K562 (cell line): Measurements from ENCODE around the gene SYTL2. TPM values are rescaled to one million over a fixed set of nuclear protein-coding genes. Genes with fewer than 3 reads are reported as not detected.

ENCODE experiments used
- ATAC-seq: fragments of 200-7000 bp; cut with Tn5 transposase; 3 replicates; pipeline ENCODE4 v1.9.1; 2020; ENCODE audit warnings: moderate library complexity
- Bru-seq: library from RNA; stranded (reverse); fragments of 400-500 nt; gene quantifications from one replicate; lab custom pipeline; 2021; lab: Mats Ljungman, UMichigan
- BruChase-seq, 2 experiments: library from RNA; stranded (reverse); fragments of 400-500 nt; gene quantifications; one replicate each; lab custom pipeline; 2021; lab: Mats Ljungman, UMichigan
- BruUV-seq: library from RNA; stranded (reverse); fragments of 400-500 nt; replicated peaks from 2 replicates; lab custom pipeline; 2021; lab: Mats Ljungman, UMichigan
- CTCF ChIA-PET: fragments of 300-600 bp; formaldehyde crosslinking; extraction: SDS; loops from one replicate; lab custom pipeline; 2021; ENCODE audit warnings: low intra/inter-chr PET ratio; lab: Yijun Ruan, JAX
- POLR2A ChIA-PET: fragments of 300-600, 350-650 bp; sonication (Branson Sonifier 250); formaldehyde crosslinking; extraction: SDS; loops from one replicate; lab custom pipeline; 2021; ENCODE audit warnings: antibody characterized with exemption, inconsistent platforms; lab: Yijun Ruan, JAX
- DNase-seq, 4 experiments: peaks; one replicate each; pipeline versions ENCODE4 v3.0.0 to v3.0.0-alpha.2; 2011 to 2018; ENCODE audit warnings: low spot score in 3 of 4, mixed read lengths in 3 of 4; ENCODE audit errors: extremely low read depth in 1 of 4
- FAIRE-seq: peaks from 2 replicates; lab custom pipeline; 2011; peaks lifted over from hg19 to GRCh38; lab: Jason Lieb, UNC
- H2AFZ ChIP-seq: 2 replicates; pipeline ENCODE4 v1.6.0; 2011; ENCODE audit warnings: low read depth, low read length, control low read depth, inconsistent platforms
- H3K27ac ChIP-seq: fragments of 200-600 bp; 3 replicates; pipeline ENCODE4 v1.8.0; 2011; ENCODE audit warnings: low read depth, mild to moderate bottlenecking, control low read depth, inconsistent platforms, low read length, moderate library complexity, mixed read lengths; ENCODE audit errors: extremely low read depth
- H3K27me3 ChIP-seq, 2 experiments: fragments of 300-600 bp in 1 of 2; 2 replicates in 1 of 2; 3 replicates in 1 of 2; pipeline versions ENCODE4 v1.6.0 to v1.8.0; 2011; ENCODE audit warnings: inconsistent platforms in 2 of 2, low read length in 2 of 2, mild to moderate bottlenecking in 1 of 2, mixed read lengths in 1 of 2, moderate library complexity in 1 of 2; ENCODE audit not compliant: control insufficient read depth in 2 of 2, insufficient read depth in 2 of 2
- H3K36me3 ChIP-seq: fragments of 300-600 bp; 3 replicates; pipeline ENCODE4 v1.8.0; 2011; ENCODE audit warnings: mild to moderate bottlenecking, low read length, inconsistent platforms; ENCODE audit not compliant: control insufficient read depth, insufficient read depth
- H3K4me1 ChIP-seq, 2 experiments: fragments of 200-600 bp in 1 of 2; replicated peaks in 1 of 2; 2 replicates in 1 of 2; 3 replicates in 1 of 2; pipeline versions ENCODE4 v1.5.1 to v1.8.0; 2011; ENCODE audit warnings: inconsistent platforms in 2 of 2, low read length in 2 of 2, mild to moderate bottlenecking in 1 of 2, mixed read lengths in 1 of 2, moderate library complexity in 1 of 2; ENCODE audit not compliant: control insufficient read depth in 2 of 2, insufficient read depth in 2 of 2
- H3K4me2 ChIP-seq: 2 replicates; pipeline ENCODE4 v1.6.1; 2011; ENCODE audit warnings: low read length, control low read depth, inconsistent platforms, mixed read lengths; ENCODE audit not compliant: insufficient read depth
- H3K4me3 ChIP-seq: fragments of 200-600 bp; sonication (generic), shearing (Covaris generic); 2 replicates; pipeline ENCODE4 v1.5.1; 2016; ENCODE audit warnings: control low read depth, inconsistent platforms
- H3K79me2 ChIP-seq: fragments of 200-600 bp; 3 replicates; pipeline ENCODE4 v1.8.0; 2011; ENCODE audit warnings: low read length, inconsistent platforms; ENCODE audit not compliant: control insufficient read depth, insufficient read depth
- H3K9ac ChIP-seq, 2 experiments: 2 replicates each; pipeline versions ENCODE4 v1.6.0 to v1.6.1; 2011; ENCODE audit warnings: low read depth in 2 of 2, low read length in 2 of 2, control low read depth in 1 of 2, inconsistent platforms in 1 of 2, mild to moderate bottlenecking in 1 of 2, mixed read lengths in 1 of 2; ENCODE audit not compliant: insufficient read depth in 1 of 2
- H3K9me1 ChIP-seq: one replicate; pipeline ENCODE4 v1.6.0; 2011; ENCODE audit warnings: inconsistent platforms, mild to moderate bottlenecking, low read length, moderate library complexity; ENCODE audit not compliant: control insufficient read depth, insufficient read depth
- H3K9me3 ChIP-seq: replicated peaks from 2 replicates; pipeline ENCODE4 v1.5.1; 2011; ENCODE audit warnings: low read depth, low read length, inconsistent platforms; ENCODE audit not compliant: control insufficient read depth, insufficient read depth
- H4K20me1 ChIP-seq: replicated peaks from 2 replicates; pipeline ENCODE4 v1.6.1; 2011; ENCODE audit warnings: low read length, inconsistent platforms, mixed read lengths; ENCODE audit not compliant: control insufficient read depth, insufficient read depth
- CXXC5 ChIP-seq: fragments of 250-450 bp; sonication (Bioruptor Pico); IDR thresholded peaks from 2 replicates; pipeline ENCODE4 v1.8.0; 2022; ENCODE audit warnings: inconsistent platforms, mild to moderate bottlenecking, moderate library complexity
- E2F6 ChIP-seq, 2 experiments: IDR thresholded peaks; 2 replicates each; pipeline ENCODE4 v1.6.1; 2011; ENCODE audit warnings: borderline replicate concordance in 1 of 2, control low read depth in 1 of 2, low read depth in 1 of 2, low read length in 1 of 2, mild to moderate bottlenecking in 1 of 2, mixed read lengths in 1 of 2, moderate library complexity in 1 of 2; ENCODE audit not compliant: insufficient read depth in 1 of 2, insufficient read length in 1 of 2, poor library complexity in 1 of 2, severe bottlenecking in 1 of 2; ENCODE audit errors: extremely low read depth in 1 of 2
- L3MBTL2 ChIP-seq: fragments of 450-650 bp; IDR thresholded peaks from 2 replicates; pipeline ENCODE4 v1.6.1; 2016; ENCODE audit warnings: mild to moderate bottlenecking, moderate library complexity
- MAZ ChIP-seq, 2 experiments: fragments of 450-650 bp in 1 of 2; sonication (generic) in 1 of 2; formaldehyde crosslinking; IDR thresholded peaks in 1 of 2; conservative IDR thresholded peaks in 1 of 2; 2 replicates each; pipeline versions ENCODE4 v1.4.0 to v1.5.0; 2020; ENCODE audit warnings: mild to moderate bottlenecking in 1 of 2, missing genetic modification reagents in 1 of 2
- NRF1 ChIP-seq, 2 experiments: fragments of 450-650 bp; IDR thresholded peaks in 1 of 2; conservative IDR thresholded peaks in 1 of 2; 2 replicates each; pipeline ENCODE4 v1.6.1; 2014; ENCODE audit warnings: mild to moderate bottlenecking in 2 of 2
- RB1 ChIP-seq: fragments of 450-650 bp; IDR thresholded peaks from 2 replicates; pipeline ENCODE4 v1.6.1; 2017; ENCODE audit warnings: low read depth, mild to moderate bottlenecking
- RUNX1 ChIP-seq: sonication (generic); IDR thresholded peaks from 2 replicates; pipeline ENCODE4 v1.6.1; 2016; ENCODE audit warnings: antibody characterized with exemption, low read depth
- SP1 ChIP-seq: sonication (generic); formaldehyde crosslinking; IDR thresholded peaks from 2 replicates; pipeline ENCODE4 v1.8.1; 2022; ENCODE audit warnings: mild to moderate bottlenecking, missing genetic modification reagents
- U2AF2 ChIP-seq: fragments of 200-400 bp; formaldehyde crosslinking; optimal IDR thresholded peaks from 2 replicates; pipeline ENCODE3; 2017; ENCODE audit warnings: low read depth, mild to moderate bottlenecking, low read length
- ZNF316 ChIP-seq: fragments of 450-650 bp; IDR thresholded peaks from 2 replicates; pipeline ENCODE4 v1.6.1; 2016
- ZNF324 ChIP-seq: fragments of 250-450 bp; sonication (Bioruptor Pico); IDR thresholded peaks from 2 replicates; pipeline ENCODE4 v1.4.0; 2020; ENCODE audit warnings: mild to moderate bottlenecking
- ZNF511 ChIP-seq: sonication (generic); formaldehyde crosslinking; IDR thresholded peaks from 2 replicates; pipeline ENCODE4 v1.8.0; 2022; ENCODE audit warnings: mild to moderate bottlenecking, missing genetic modification reagents
- WGBS: fragments of 100-300 bp; shearing (Covaris generic); methylation state at CpG from one replicate; pipeline ENCODE4 v1.1.6; 2016; ENCODE audit warnings: low coverage, mixed read lengths; ENCODE audit not compliant: insufficient coverage; ENCODE audit errors: missing lambda C conversion rate; 5-methylcytosine and 5-hydroxymethylcytosine counted together
- in situ Hi-C: fragments of 300-500 bp; cut with MboI; formaldehyde crosslinking; loops from 4 replicates; pipeline ENCODE4 v1.15.0; 2018; ENCODE audit warnings: inconsistent platforms, mixed read lengths
- intact Hi-C: fragments of 100-400 bp; cut with micrococcal nuclease; formaldehyde crosslinking; loops from 2 replicates; pipeline ENCODE4 v1.14.2; 2022
- long read RNA-seq, 3 experiments: library from polyadenylated mRNA in 2 of 3; library from RNA in 1 of 3; unstranded in 2 of 3; stranded (forward) in 1 of 3; transcript quantifications; one replicate each; pipeline ENCODE4 v2.0.0, GENCODE V29; 2019 to 2022
- polyA minus RNA-seq, 3 experiments: library from RNA; depleted of rRNA, polyadenylated mRNA; stranded (reverse); fragments of >200 nt; gene quantifications; 2 replicates each; pipeline ENCODE4 v1.2.3, GENCODE V29; 2011
- polyA plus RNA-seq, 8 experiments: library from polyadenylated mRNA; depleted of rRNA in 4 of 8; stranded (reverse) in 5 of 8; unstranded in 3 of 8; fragments of >200 nt; fragmentation: Nextera tagmentation in 2 of 8; fragmentation: Illumina TruSeq in 1 of 8; extraction: Ambion mirVana in 2 of 8; extraction: Trizol in 1 of 8; gene quantifications; 2 replicates each; pipeline versions ENCODE4 v1.2.1 to v1.2.3, GENCODE V29; 2011 to 2014; ENCODE audit warnings: inconsistent platforms in 1 of 8, missing spikeins in 1 of 8
- total RNA-seq, 7 experiments: library from RNA; depleted of rRNA in 6 of 7; stranded (reverse); fragments of >200 nt in 6 of 7; fragmentation: Illumina TruSeq in 2 of 7; extraction: Trizol in 2 of 7; gene quantifications; 2 replicates each; pipeline versions ENCODE4 v1.2.1 to v1.2.3, GENCODE V29; 2011 to 2021; ENCODE audit warnings: low replicate concordance in 1 of 7

SYTL2 gene
- total RNA-seq (2011; cell fraction: chromatin; rRNA removed; ENCODE audit: low replicate concordance): 0.37 and 0.46 TPM in 2 replicates
- total RNA-seq (2011; cell fraction: nucleolus; rRNA removed): 0.79 TPM in 1 of 2 replicates, not detected in the other
- total RNA-seq (2011; cell fraction: nucleoplasm; rRNA removed): 0.66 and 1.2 TPM in 2 replicates
- total RNA-seq (2014; rRNA removed) (0.05 and 0.33 TPM in 2 replicates), total RNA-seq (2014; rRNA removed; fragmentation: Illumina TruSeq; extraction: Trizol) (0.26 and 0.55 TPM in 2 replicates), total RNA-seq (2015; rRNA removed; fragmentation: Illumina TruSeq; extraction: Trizol) (0.30 and 0.43 TPM in 2 replicates), total RNA-seq (2021) (0.35 and 0.36 TPM in 2 replicates), polyA plus RNA-seq (2011; rRNA removed) (0.38 and 0.57 TPM in 2 replicates), polyA plus RNA-seq (2014; fragmentation: Illumina TruSeq; extraction: Trizol) (0.17 and 0.42 TPM in 2 replicates), polyA plus RNA-seq (2014; fragmentation: Nextera tagmentation; extraction: Ambion mirVana) (under 1 TPM; 0.06 to 0.07 TPM), polyA plus RNA-seq (2014; rRNA removed) (0.13 and 0.19 TPM in 2 replicates), polyA minus RNA-seq (2011; rRNA and poly(A)+ RNA removed) (0.42 and 0.60 TPM in 2 replicates), Bru-seq, nascent RNA (percentile 23 among the genes with signal in this experiment), BruChase-seq, experiment 1, labeled RNA remaining after a 2-hour chase (percentile 34 among the genes with signal in this experiment), BruChase-seq, experiment 2, labeled RNA remaining after a 6-hour chase (percentile 39 among the genes with signal in this experiment)
- polyA plus RNA-seq (2011; cell fraction: cytosol; rRNA removed): 0.04 TPM in 2 replicates
- 0.67 and 0.91 TPM in 2 replicates for polyA plus RNA-seq (2011; cell fraction: nucleus; rRNA removed)
- polyA plus RNA-seq (2012): 0.30 and 0.36 TPM in 2 replicates
- not detected in 2 replicates for polyA minus RNA-seq (2011; cell fraction: cytosol; rRNA and poly(A)+ RNA removed)
- 0.40 and 1.1 TPM in 2 replicates for polyA minus RNA-seq (2011; cell fraction: nucleus; rRNA and poly(A)+ RNA removed)
- long read RNA-seq, experiment 1: 0 reads
- long read RNA-seq, experiment 2: 0 reads
- long read RNA-seq, experiment 3: 0 reads

- DNase-seq (peak; percentile 57 to 85 (median 82)), ATAC-seq (peak; percentile 97), FAIRE-seq (no peak)
- Histone ChIP-seq H3K27ac (no peak within 1 kb of the TSS), H3K9me1 (no peaks in the 10 kb centered on the region), H3K4me2 (peak within 1 kb of the TSS; percentile 57), H3K9me3 (no peaks in the 10 kb centered on the region), H3K4me3 (peak within 1 kb of the TSS; percentile 25; the same call in 1 of the 2 replicates), H3K36me3 (no peaks in the 10 kb centered on the region), H3K79me2 (no peaks in the 10 kb centered on the region), H3K9ac (peak within 1 kb of the TSS in 1 of 2 experiments; percentile 83; a peak in 2 of 4 replicates), H4K20me1 (no peaks in the 10 kb centered on the region), H2AFZ (peak within 1 kb of the TSS; percentile 79), H3K4me1 (peaks cover 9 to 10% of the 10 kb centered on the region in 2 experiments; a peak in 3 of 5 replicates), H3K27me3 (peaks cover 19 to 33% of the 10 kb centered on the region in 2 experiments)
- ChIA-PET CTCF (no interaction called here), POLR2A (interaction anchor here (0.8 kb wide), 1 partner anchor 20 kb away, joined by 3 read pairs; no protein-coding TSS in a partner anchor)
- in situ Hi-C loops (no loop called here), intact Hi-C loops (no loop called here)
- WGBS: 12% methylated on average over 40 of the region's 72 CpGs
- BruUV-seq: no TSS peak
- TF ChIP-seq ZNF324 (CRISPR knock-in tag): no peak
- TF ChIP-seq SP1 (CRISPR knock-in tag): no peak
- TF ChIP-seq E2F6 (IDR thresholded peaks at IDR 0.05; ENCODE audit: borderline replicate concordance in 1 of 2, extremely low read depth in 1 of 2, insufficient read depth in 1 of 2, insufficient read length in 1 of 2, low read depth in 1 of 2, low read length in 1 of 2, poor library complexity in 1 of 2, severe bottlenecking in 1 of 2): peak in 1 of 2 experiments; percentile 91
- TF ChIP-seq ZNF316: peak; percentile 9; the same call in 1 of the 2 replicates
- TF ChIP-seq RUNX1: no peak
- no peak for TF ChIP-seq U2AF2
- TF ChIP-seq RB1: 0 out of 2 replicates have a peak, but pooled peaks have one; percentile 24
- TF ChIP-seq CXXC5 (CRISPR knock-in tag): peak; percentile 70
- peak; percentile 54 to 57; a peak in 2 of 4 replicates for TF ChIP-seq NRF1 (conservative IDR thresholded peaks at IDR 0.05 in 1 of 2, IDR thresholded peaks at IDR 0.05 in 1 of 2)
- 0 out of 2 replicates have a peak, but pooled peaks have one; percentile 27 for TF ChIP-seq ZNF511 (CRISPR knock-in tag)
- peak; percentile 70 to 73; a peak in 3 of 4 replicates for TF ChIP-seq MAZ (CRISPR knock-in tag; conservative IDR thresholded peaks at IDR 0.05 in 1 of 2, IDR thresholded peaks at IDR 0.05 in 1 of 2)
- TF ChIP-seq L3MBTL2: peak; percentile 57
These were observed at the start of gene SYTL2 for GRCh38 chr11:85810871-85811611. TSS of gene SYTL2 (minus strand) at chr11:85811141. CDS start at chr11:85757725, 53,416 bp downstream.
